Gastrocnemius medialis (tissue), 4 donors: Measurements from ENCODE around the gene LMX1B. TPM values are rescaled to one million over a fixed set of nuclear protein-coding genes. Genes with fewer than 3 reads are reported as not detected.

Experiments used
- ATAC-seq, 2 donors: fragments of 150-250 bp; one replicate each; pipeline ENCODE4 v1.9.1; 2016
- DNase-seq, 2 donors: peaks; one replicate each; pipeline ENCODE4 v3.0.0-alpha.2; 2019
- H3K27ac ChIP-seq, 4 donors: fragments of 200-600 bp; sonication (generic); 1 replicate in 1 of 4; 2 replicates in 3 of 4; pipeline ENCODE4 v1.5.1; 2016 to 2018; ENCODE audit warnings: mild to moderate bottlenecking in 2 of 4, moderate library complexity in 1 of 4
- H3K27me3 ChIP-seq, 3 donors: fragments of 200-600 bp; sonication (generic) in 2 of 3; 1 replicate in 1 of 3; 2 replicates in 2 of 3; pipeline versions ENCODE4 v1.5.1 to v1.6.0; 2016 to 2019; ENCODE audit warnings: mild to moderate bottlenecking in 1 of 3, moderate library complexity in 1 of 3
- H3K36me3 ChIP-seq, 2 donors: fragments of 200-600 bp; sonication (generic) in 1 of 2; one replicate each; pipeline ENCODE4 v1.5.1; 2017 to 2018
- H3K4me1 ChIP-seq, 2 donors: fragments of 200-600 bp; sonication (generic) in 1 of 2; one replicate each; pipeline ENCODE4 v1.5.1; 2016 to 2017; ENCODE audit warnings: mild to moderate bottlenecking in 2 of 2
- H3K4me3 ChIP-seq, 4 donors: fragments of 200-600 bp; sonication (generic) in 3 of 4; 1 replicate in 1 of 4; 2 replicates in 3 of 4; pipeline ENCODE4 v1.5.1; 2016 to 2019; ENCODE audit warnings: mild to moderate bottlenecking in 2 of 4
- H3K9me3 ChIP-seq, 3 donors: fragments of 200-600 bp; sonication (generic) in 2 of 3; 1 replicate in 1 of 3; 2 replicates in 2 of 3; pipeline ENCODE4 v1.5.1; 2016 to 2019
- CTCF ChIP-seq, 5 experiments: fragments of 450-650 bp in 3 of 5; fragments of 200-600 bp in 2 of 5; sonication (generic) in 2 of 5; IDR thresholded peaks in 4 of 5; conservative IDR thresholded peaks in 1 of 5; 1 replicate in 4 of 5; 2 replicates in 1 of 5; pipeline ENCODE4 v1.5.1; 2016 to 2019; ENCODE audit warnings: antibody characterized with exemption in 5 of 5, mild to moderate bottlenecking in 3 of 5, moderate library complexity in 3 of 5
- POLR2A ChIP-seq, 2 donors: fragments of 450-650 bp; IDR thresholded peaks; one replicate each; pipeline ENCODE4 v1.6.1; 2017; ENCODE audit warnings: antibody characterized with exemption in 2 of 2, mild to moderate bottlenecking in 2 of 2, moderate library complexity in 2 of 2
- in situ Hi-C, 4 donors: fragments of 200-750 bp; cut with MboI; loops; one replicate each; pipeline versions ENCODE4 v1.15.0 to v1.8.0; 2017; ENCODE audit warnings: low sequenced_read_pairs in 4 of 4
- intact Hi-C: fragments of 100-400 bp; cut with DNase I; formaldehyde crosslinking; loops from one replicate; pipeline ENCODE4 v1.15.1; 2023; ENCODE audit warnings: low total_unique reads
- total RNA-seq, 4 donors: library from RNA; depleted of rRNA; stranded (reverse); fragments of >200 nt; gene quantifications; one replicate each; pipeline versions ENCODE4 v1.1.0 to v1.2.3, GENCODE V29; 2016

The LMX1B gene
- total RNA-seq, 4 donors from 2014 or later: 0.31 to 0.46 (median 0.35) TPM; not detected in 1

GRCh38 chr9:126592461-126592860 lies 21.3 kb upstream of the LMX1B start:
- no peak for ATAC-seq
- H3K4me1 ChIP-seq: peaks cover 4% of the 10 kb centered on the region in 2 donors
- no peak for DNase-seq
- TF ChIP-seq POLR2A (IDR thresholded peaks at IDR 0.05) (no peak), CTCF (IDR thresholded peaks at IDR 0.05 in 4 of 5, conservative IDR thresholded peaks at IDR 0.05 in 1 of 5) (no peak)
- H3K27me3 ChIP-seq: peaks cover 3 to 12% (median 10%) of the 10 kb centered on the region in 3 donors
- intact Hi-C loops: no loop called here
- H3K4me3 ChIP-seq: no peak overlapping the region
- no peaks in the 10 kb centered on the region for H3K36me3 ChIP-seq
- H3K9me3 ChIP-seq: no peaks in the 10 kb centered on the region
- H3K27ac ChIP-seq: no peak overlapping the region
- in situ Hi-C loops: no loop called here

GRCh38 chr9:126595982-126596381 lies 17.7 kb upstream of the LMX1B start:
- DNase-seq: no peak

GRCh38 chr9:126599047-126599650 lies 14.6 kb upstream of the LMX1B start:
- Histone ChIP-seq H3K27ac (no peak overlapping the region), H3K36me3 (no peaks in the 10 kb centered on the region), H3K27me3 (peaks cover 5 to 11% (median 10%) of the 10 kb centered on the region in 3 donors), H3K4me1 (no peaks in the 10 kb centered on the region), H3K9me3 (no peaks in the 10 kb centered on the region), H3K4me3 (no peak overlapping the region)
- DNase-seq (no peak), ATAC-seq (no peak)
- TF ChIP-seq POLR2A (IDR thresholded peaks at IDR 0.05) (no peak), CTCF (IDR thresholded peaks at IDR 0.05 in 4 of 5, conservative IDR thresholded peaks at IDR 0.05 in 1 of 5) (no peak)
- in situ Hi-C loops: no loop called here
- intact Hi-C loops: no loop called here

More at GRCh38 chr9:126595982-126596381, 17.7 kb upstream of the LMX1B start:
- ATAC-seq: no peak
- Histone ChIP-seq H3K27me3 (peaks cover 8 to 12% (median 10%) of the 10 kb centered on the region in 3 donors), H3K36me3 (no peaks in the 10 kb centered on the region), H3K4me3 (no peak overlapping the region), H3K27ac (no peak overlapping the region), H3K4me1 (no peaks in the 10 kb centered on the region), H3K9me3 (no peaks in the 10 kb centered on the region)
- in situ Hi-C loops (no loop called here), intact Hi-C loops (no loop called here)
- TF ChIP-seq POLR2A (IDR thresholded peaks at IDR 0.05): no peak
- no peak for TF ChIP-seq CTCF (IDR thresholded peaks at IDR 0.05 in 4 of 5, conservative IDR thresholded peaks at IDR 0.05 in 1 of 5)

- in situ Hi-C loops: no loop called here
- TF ChIP-seq CTCF (IDR thresholded peaks at IDR 0.05 in 4 of 5, conservative IDR thresholded peaks at IDR 0.05 in 1 of 5) (no peak), POLR2A (IDR thresholded peaks at IDR 0.05) (no peak)
- Histone ChIP-seq H3K4me3 (no peak overlapping the region), H3K4me1 (no peaks in the 10 kb centered on the region), H3K27me3 (peaks cover 8 to 15% (median 10%) of the 10 kb centered on the region in 3 donors), H3K36me3 (no peaks in the 10 kb centered on the region), H3K9me3 (no peaks in the 10 kb centered on the region), H3K27ac (no peak overlapping the region)
- intact Hi-C loops: no loop called here
- DNase-seq (no peak), ATAC-seq (no peak)
Observed at GRCh38 chr9:126604059-126605055, 9.4 kb upstream of the LMX1B start.
